HEK293 (cell line): ENCODE measurements around the gene PARD6G.

Experiments
- TRIM28 ChIP-seq: IDR thresholded peaks from 2 replicates; pipeline ENCODE4 v1.6.1; 2011; ENCODE audit warnings: low read length, control low read depth, borderline replicate concordance
- ZNF785 ChIP-seq: fragments of 450-650 bp; formaldehyde crosslinking; IDR thresholded peaks from 2 replicates; pipeline ENCODE4 v1.5.1; 2016; ENCODE audit warnings: missing biosample characterization, missing genetic modification characterization
- TF ChIP-seq, protein P1 (sequence below): fragments of 450-650 bp; formaldehyde crosslinking; IDR thresholded peaks from 2 replicates; pipeline ENCODE4 v1.5.1; 2016; ENCODE audit warnings: missing biosample characterization, missing genetic modification characterization
- TF ChIP-seq, protein P2 (sequence below): fragments of 450-650 bp; formaldehyde crosslinking; IDR thresholded peaks from 2 replicates; pipeline ENCODE4 v1.5.0; 2017; ENCODE audit warnings: missing biosample characterization, missing genetic modification characterization, borderline replicate concordance

DNA sequence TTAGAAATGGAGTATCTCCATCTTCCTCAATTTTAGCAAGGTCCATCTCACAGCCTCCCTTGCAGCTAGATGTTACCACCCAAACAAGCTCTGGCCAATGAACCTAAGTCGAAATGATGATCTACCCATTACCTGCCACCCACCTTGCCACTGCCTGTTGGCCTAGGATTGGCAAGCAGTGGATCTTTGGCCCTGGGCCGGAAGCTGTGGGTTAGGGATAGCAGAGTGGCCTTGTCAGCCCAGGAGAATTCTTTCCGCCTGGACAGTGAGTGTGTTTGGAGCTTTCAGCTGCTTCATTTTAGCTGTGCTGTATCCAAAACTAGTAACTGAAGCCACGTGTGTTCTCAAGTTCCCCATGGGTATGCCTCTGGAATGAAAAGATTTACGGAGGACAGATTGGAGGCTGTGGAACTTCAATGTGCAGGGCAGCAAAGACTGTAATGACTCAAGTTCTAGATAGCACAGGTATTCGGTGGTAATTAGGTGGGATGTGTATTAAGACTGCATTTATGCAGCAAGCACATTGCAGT lies 7.7 kb upstream of the PARD6G start:
- TF ChIP-seq, protein P1, sequence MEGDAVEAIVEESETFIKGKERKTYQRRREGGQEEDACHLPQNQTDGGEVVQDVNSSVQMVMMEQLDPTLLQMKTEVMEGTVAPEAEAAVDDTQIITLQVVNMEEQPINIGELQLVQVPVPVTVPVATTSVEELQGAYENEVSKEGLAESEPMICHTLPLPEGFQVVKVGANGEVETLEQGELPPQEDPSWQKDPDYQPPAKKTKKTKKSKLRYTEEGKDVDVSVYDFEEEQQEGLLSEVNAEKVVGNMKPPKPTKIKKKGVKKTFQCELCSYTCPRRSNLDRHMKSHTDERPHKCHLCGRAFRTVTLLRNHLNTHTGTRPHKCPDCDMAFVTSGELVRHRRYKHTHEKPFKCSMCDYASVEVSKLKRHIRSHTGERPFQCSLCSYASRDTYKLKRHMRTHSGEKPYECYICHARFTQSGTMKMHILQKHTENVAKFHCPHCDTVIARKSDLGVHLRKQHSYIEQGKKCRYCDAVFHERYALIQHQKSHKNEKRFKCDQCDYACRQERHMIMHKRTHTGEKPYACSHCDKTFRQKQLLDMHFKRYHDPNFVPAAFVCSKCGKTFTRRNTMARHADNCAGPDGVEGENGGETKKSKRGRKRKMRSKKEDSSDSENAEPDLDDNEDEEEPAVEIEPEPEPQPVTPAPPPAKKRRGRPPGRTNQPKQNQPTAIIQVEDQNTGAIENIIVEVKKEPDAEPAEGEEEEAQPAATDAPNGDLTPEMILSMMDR (tag by site-specific recombination) = no peak
- TF ChIP-seq, protein P2, sequence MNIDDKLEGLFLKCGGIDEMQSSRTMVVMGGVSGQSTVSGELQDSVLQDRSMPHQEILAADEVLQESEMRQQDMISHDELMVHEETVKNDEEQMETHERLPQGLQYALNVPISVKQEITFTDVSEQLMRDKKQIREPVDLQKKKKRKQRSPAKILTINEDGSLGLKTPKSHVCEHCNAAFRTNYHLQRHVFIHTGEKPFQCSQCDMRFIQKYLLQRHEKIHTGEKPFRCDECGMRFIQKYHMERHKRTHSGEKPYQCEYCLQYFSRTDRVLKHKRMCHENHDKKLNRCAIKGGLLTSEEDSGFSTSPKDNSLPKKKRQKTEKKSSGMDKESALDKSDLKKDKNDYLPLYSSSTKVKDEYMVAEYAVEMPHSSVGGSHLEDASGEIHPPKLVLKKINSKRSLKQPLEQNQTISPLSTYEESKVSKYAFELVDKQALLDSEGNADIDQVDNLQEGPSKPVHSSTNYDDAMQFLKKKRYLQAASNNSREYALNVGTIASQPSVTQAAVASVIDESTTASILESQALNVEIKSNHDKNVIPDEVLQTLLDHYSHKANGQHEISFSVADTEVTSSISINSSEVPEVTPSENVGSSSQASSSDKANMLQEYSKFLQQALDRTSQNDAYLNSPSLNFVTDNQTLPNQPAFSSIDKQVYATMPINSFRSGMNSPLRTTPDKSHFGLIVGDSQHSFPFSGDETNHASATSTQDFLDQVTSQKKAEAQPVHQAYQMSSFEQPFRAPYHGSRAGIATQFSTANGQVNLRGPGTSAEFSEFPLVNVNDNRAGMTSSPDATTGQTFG = no peak
- TF ChIP-seq ZNF785 (tag by site-specific recombination) = no peak
- no peak for TF ChIP-seq TRIM28
